ENCODE data around the gene PRSS48.

PRSS48 gene

GRCh38 chr4:151263455-151263854 lies 13.5 kb upstream of the PRSS48 start:
- H3K79me2 ChIP-seq (ENCODE audit: insufficient read depth, low read length) = no peaks in the 10 kb centered on the region
- no peaks in the 10 kb centered on the region for H3F3A ChIP-seq (ENCODE audit: insufficient read depth, low read length)
- H2AFZ ChIP-seq (ENCODE audit: low read length) = no peak overlapping the region
- no peaks in the 10 kb centered on the region for H3K9me3 ChIP-seq (ENCODE audit: low read length)
- H3K27ac ChIP-seq (ENCODE audit: low read depth, low read length, poor library complexity, severe bottlenecking) = no peak overlapping the region
- H3K9ac ChIP-seq (ENCODE audit: low read length) = no peak overlapping the region
- no peak overlapping the region for H3K4me3 ChIP-seq (ENCODE audit: low read depth, low read length, poor library complexity, severe bottlenecking)
- H3K27me3 ChIP-seq (ENCODE audit: insufficient read depth, low read length) = no peaks in the 10 kb centered on the region
- no peaks in the 10 kb centered on the region for H3K9me2 ChIP-seq (ENCODE audit: low read depth, low read length)
- no peak overlapping the region for H3K4me2 ChIP-seq (ENCODE audit: low read length)
- no peak for TF ChIP-seq EZH2 (IDR thresholded peaks at IDR 0.05; ENCODE audit: borderline replicate concordance, low read length)
- no peak for TF ChIP-seq CTCF (IDR thresholded peaks at IDR 0.05; ENCODE audit: low read length)
- H3K36me3 ChIP-seq (ENCODE audit: insufficient read depth, low read length) = no peaks in the 10 kb centered on the region
- no peaks in the 10 kb centered on the region for H3K4me1 ChIP-seq (ENCODE audit: insufficient read depth, low read length, severe bottlenecking)
- no peaks in the 10 kb centered on the region for H4K20me1 ChIP-seq (ENCODE audit: insufficient read depth, low read length)

GRCh38 chr4:151266497-151266896 lies 10.5 kb upstream of the PRSS48 start:
- no peaks in the 10 kb centered on the region for H4K20me1 ChIP-seq (ENCODE audit: insufficient read depth, low read length)
- H3K79me2 ChIP-seq (ENCODE audit: insufficient read depth, low read length) = no peaks in the 10 kb centered on the region
- no peak overlapping the region for H3K4me3 ChIP-seq (ENCODE audit: low read depth, low read length, poor library complexity, severe bottlenecking)
- H3K36me3 ChIP-seq (ENCODE audit: insufficient read depth, low read length) = no peaks in the 10 kb centered on the region
- no peaks in the 10 kb centered on the region for H3K9me3 ChIP-seq (ENCODE audit: low read length)
- no peak overlapping the region for H2AFZ ChIP-seq (ENCODE audit: low read length)
- no peak overlapping the region for H3K4me2 ChIP-seq (ENCODE audit: low read length)
- TF ChIP-seq EZH2 (IDR thresholded peaks at IDR 0.05; ENCODE audit: borderline replicate concordance, low read length) = no peak
- TF ChIP-seq CTCF (IDR thresholded peaks at IDR 0.05; ENCODE audit: low read length) = no peak
- no peak overlapping the region for H3K9ac ChIP-seq (ENCODE audit: low read length)
- no peaks in the 10 kb centered on the region for H3K4me1 ChIP-seq (ENCODE audit: insufficient read depth, low read length, severe bottlenecking)
- no peaks in the 10 kb centered on the region for H3F3A ChIP-seq (ENCODE audit: insufficient read depth, low read length)
- H3K27ac ChIP-seq (ENCODE audit: low read depth, low read length, poor library complexity, severe bottlenecking) = no peak overlapping the region
- H3K27me3 ChIP-seq (ENCODE audit: insufficient read depth, low read length) = no peaks in the 10 kb centered on the region
- H3K9me2 ChIP-seq (ENCODE audit: low read depth, low read length) = no peaks in the 10 kb centered on the region

- H3F3A ChIP-seq (ENCODE audit: insufficient read depth, low read length) = no peaks in the 10 kb centered on the region
- H3K36me3 ChIP-seq (ENCODE audit: insufficient read depth, low read length) = no peaks in the 10 kb centered on the region
- no peaks in the 10 kb centered on the region for H4K20me1 ChIP-seq (ENCODE audit: insufficient read depth, low read length)
- H3K4me2 ChIP-seq (ENCODE audit: low read length) = no peak overlapping the region
- no peak overlapping the region for H3K27ac ChIP-seq (ENCODE audit: low read depth, low read length, poor library complexity, severe bottlenecking)
- TF ChIP-seq CTCF (IDR thresholded peaks at IDR 0.05; ENCODE audit: low read length) (no peak), EZH2 (IDR thresholded peaks at IDR 0.05; ENCODE audit: borderline replicate concordance, low read length) (no peak)
- no peaks in the 10 kb centered on the region for H3K79me2 ChIP-seq (ENCODE audit: insufficient read depth, low read length)
- H3K9ac ChIP-seq (ENCODE audit: low read length) = no peak overlapping the region
- no peaks in the 10 kb centered on the region for H3K4me1 ChIP-seq (ENCODE audit: insufficient read depth, low read length, severe bottlenecking)
- no peaks in the 10 kb centered on the region for H3K9me2 ChIP-seq (ENCODE audit: low read depth, low read length)
- H3K9me3 ChIP-seq (ENCODE audit: low read length) = no peaks in the 10 kb centered on the region
- H3K4me3 ChIP-seq (ENCODE audit: low read depth, low read length, poor library complexity, severe bottlenecking) = no peak overlapping the region
- no peak overlapping the region for H2AFZ ChIP-seq (ENCODE audit: low read length)
- no peaks in the 10 kb centered on the region for H3K27me3 ChIP-seq (ENCODE audit: insufficient read depth, low read length)
Measured at GRCh38 chr4:151267104-151267503, 9.9 kb upstream of the PRSS48 start.

All from OCI-LY1 (cell line).